Astrocyte (in vitro differentiated cells and primary cell): Measurements from ENCODE around the gene UBE2D2. TPM values are rescaled to one million over a fixed set of nuclear protein-coding genes. Genes with fewer than 3 reads are reported as not detected.

ENCODE experiments used
- DNase-seq: peaks from one replicate; pipeline ENCODE4 v3.0.0-alpha.2; 2010; ENCODE audit warnings: low read depth
- FAIRE-seq: peaks from 2 replicates; lab custom pipeline; 2011; peaks lifted over from hg19 to GRCh38; lab: Jason Lieb, UNC
- H2AFZ ChIP-seq: 2 replicates; pipeline ENCODE4 v1.6.0; 2012; ENCODE audit warnings: low read depth, low read length, inconsistent platforms
- H3K27ac ChIP-seq: 2 replicates; pipeline ENCODE4 v1.5.1; 2011; ENCODE audit warnings: low read depth, low read length, inconsistent platforms
- H3K27me3 ChIP-seq: 2 replicates; pipeline ENCODE4 v1.6.0; 2011; ENCODE audit warnings: low read length, inconsistent platforms; ENCODE audit not compliant: insufficient read depth
- H3K36me3 ChIP-seq: 2 replicates; pipeline ENCODE4 v1.5.1; 2011; ENCODE audit warnings: low read length, inconsistent platforms; ENCODE audit not compliant: insufficient read depth
- H3K4me1 ChIP-seq: 2 replicates; pipeline ENCODE4 v1.5.1; 2011; ENCODE audit warnings: low read length, inconsistent platforms; ENCODE audit not compliant: insufficient read depth
- H3K4me2 ChIP-seq: 2 replicates; pipeline ENCODE4 v1.6.0; 2012; ENCODE audit warnings: low read length, inconsistent platforms
- H3K4me3 ChIP-seq: 2 replicates; pipeline ENCODE4 v1.5.1; 2011; ENCODE audit warnings: low read depth, mild to moderate bottlenecking, low read length, inconsistent platforms; ENCODE audit not compliant: insufficient read depth
- H3K79me2 ChIP-seq: 2 replicates; pipeline ENCODE4 v1.6.0; 2012; ENCODE audit warnings: mild to moderate bottlenecking, low read length, inconsistent platforms; ENCODE audit not compliant: insufficient read depth
- H3K9ac ChIP-seq: 2 replicates; pipeline ENCODE4 v1.6.0; 2012; ENCODE audit warnings: mild to moderate bottlenecking, low read length, inconsistent platforms
- H3K9me3 ChIP-seq: 2 replicates; pipeline ENCODE4 v1.5.1; 2012; ENCODE audit warnings: low read depth, mild to moderate bottlenecking, low read length, inconsistent platforms; ENCODE audit not compliant: insufficient read depth
- H4K20me1 ChIP-seq: 2 replicates; pipeline ENCODE4 v1.6.0; 2012; ENCODE audit warnings: low read length, inconsistent platforms; ENCODE audit not compliant: insufficient read depth
- H3K27ac Mint-ChIP-seq: one replicate; pipeline ENCODE4 v1.8.0; 2021; ENCODE audit warnings: mild to moderate bottlenecking, mixed read lengths; ENCODE audit not compliant: unreplicated experiment
- H3K27me3 Mint-ChIP-seq: one replicate; pipeline ENCODE4 v1.8.0; 2021; ENCODE audit warnings: low read depth, mixed read lengths; ENCODE audit not compliant: unreplicated experiment
- H3K36me3 Mint-ChIP-seq: one replicate; pipeline ENCODE4 v1.8.0; 2021; ENCODE audit warnings: low read depth, mixed read lengths; ENCODE audit not compliant: unreplicated experiment
- H3K4me1 Mint-ChIP-seq: one replicate; pipeline ENCODE4 v1.8.0; 2021; ENCODE audit warnings: low read depth, mixed read lengths; ENCODE audit not compliant: unreplicated experiment
- H3K4me3 Mint-ChIP-seq: one replicate; pipeline ENCODE4 v1.8.0; 2021; ENCODE audit warnings: mild to moderate bottlenecking, moderate library complexity, mixed read lengths; ENCODE audit not compliant: unreplicated experiment
- H3K9me3 Mint-ChIP-seq: one replicate; pipeline ENCODE4 v1.8.0; 2021; ENCODE audit warnings: mild to moderate bottlenecking, mixed read lengths; ENCODE audit not compliant: unreplicated experiment
- CTCF ChIP-seq: IDR thresholded peaks from 2 replicates; pipeline ENCODE4 v1.5.1; 2011; ENCODE audit warnings: low read depth, mild to moderate bottlenecking, inconsistent platforms, low read length, moderate library complexity; ENCODE audit not compliant: insufficient read depth
- EZH2 ChIP-seq: IDR thresholded peaks from 2 replicates; pipeline ENCODE4 v1.6.1; 2012; ENCODE audit warnings: mild to moderate bottlenecking, low read length, inconsistent platforms; ENCODE audit not compliant: insufficient read depth
- total RNA-seq: library from RNA; stranded (reverse); gene quantifications from 2 replicates; pipeline ENCODE4 v1.2.1, GENCODE V29; 2021

The UBE2D2 gene
- total RNA-seq, 1 donor from 2014 or later, result 169 TPM

GRCh38 chr5:139574641-139575312 is 13.6 kb downstream of the UBE2D2 start:
- no peaks in the 10 kb centered on the region for H3K27me3 ChIP-seq
- TF ChIP-seq EZH2, result no peak
- peak; percentile 78 for TF ChIP-seq CTCF
- no peaks in the 10 kb centered on the region for H3K9me3 ChIP-seq
- no peaks in the 10 kb centered on the region for H3K4me1 ChIP-seq
- Mint-ChIP-seq H3K4me1 (peaks cover 35% of the 10 kb centered on the region), H3K27ac (no peak overlapping the region), H3K36me3 (peaks cover 5% of the 10 kb centered on the region), H3K27me3 (no peaks in the 10 kb centered on the region), H3K9me3 (no peaks in the 10 kb centered on the region), H3K4me3 (no peak overlapping the region)
- no peak overlapping the region for H3K4me3 ChIP-seq
- FAIRE-seq (no peak), DNase-seq (peak; percentile 13)
- no peak overlapping the region for H3K27ac ChIP-seq
- no peak overlapping the region for H2AFZ ChIP-seq
- peaks cover 89% of the 10 kb centered on the region for H4K20me1 ChIP-seq
- H3K4me2 ChIP-seq, result no peak overlapping the region
- H3K36me3 ChIP-seq, result no peaks in the 10 kb centered on the region
- H3K79me2 ChIP-seq, result peaks cover 99% of the 10 kb centered on the region
- H3K9ac ChIP-seq, result no peak overlapping the region

- Histone ChIP-seq H3K9ac (no peak overlapping the region), H3K27ac (no peak overlapping the region), H4K20me1 (peaks cover 89% of the 10 kb centered on the region), H3K4me3 (no peak overlapping the region), H3K4me2 (no peak overlapping the region), H3K36me3 (no peaks in the 10 kb centered on the region), H3K27me3 (no peaks in the 10 kb centered on the region), H3K4me1 (no peaks in the 10 kb centered on the region), H3K9me3 (no peaks in the 10 kb centered on the region), H2AFZ (no peak overlapping the region), H3K79me2 (peaks cover 99% of the 10 kb centered on the region)
- DNase-seq (no peak), FAIRE-seq (no peak)
- Mint-ChIP-seq H3K4me1 (peaks cover 33% of the 10 kb centered on the region), H3K4me3 (no peak overlapping the region), H3K27me3 (no peaks in the 10 kb centered on the region), H3K9me3 (no peaks in the 10 kb centered on the region), H3K27ac (no peak overlapping the region), H3K36me3 (peaks cover 5% of the 10 kb centered on the region)
- TF ChIP-seq CTCF, result no peak
- no peak for TF ChIP-seq EZH2
These were observed 14.1 kb downstream of the UBE2D2 start for GRCh38 chr5:139575313-139575646.

GRCh38 chr5:139575751-139576150 is 14.6 kb downstream of the UBE2D2 start:
- Mint-ChIP-seq H3K27me3 (no peaks in the 10 kb centered on the region), H3K4me1 (peaks cover 35% of the 10 kb centered on the region), H3K9me3 (no peaks in the 10 kb centered on the region), H3K27ac (no peak overlapping the region), H3K4me3 (no peak overlapping the region), H3K36me3 (peaks cover 6% of the 10 kb centered on the region)
- TF ChIP-seq CTCF, result no peak
- no peak for TF ChIP-seq EZH2
- Histone ChIP-seq H3K36me3 (no peaks in the 10 kb centered on the region), H3K79me2 (peaks cover 99% of the 10 kb centered on the region), H3K4me2 (no peak overlapping the region), H4K20me1 (peaks cover 89% of the 10 kb centered on the region), H2AFZ (no peak overlapping the region), H3K27ac (no peak overlapping the region), H3K9me3 (no peaks in the 10 kb centered on the region), H3K4me1 (no peaks in the 10 kb centered on the region), H3K27me3 (no peaks in the 10 kb centered on the region), H3K9ac (no peak overlapping the region), H3K4me3 (no peak overlapping the region)
- FAIRE-seq (no peak), DNase-seq (no peak)
